Liver (tissue), 3 donors: ENCODE measurements around the gene IFNA14.
"Not testable (repeated sequence)": the region's sequence is repeated elsewhere in the genome, so short reads cannot be mapped to it uniquely, and the experiment has no call there.

Experiments
- CTCF ChIP-seq: fragments of 150-350 bp; IDR thresholded peaks from 2 replicates; pipeline ENCODE4 v1.5.1; 2017; ENCODE audit warnings: improper control_type of control experiment, low read depth, low read length; ENCODE audit not compliant: missing input control
- EGR1 ChIP-seq, 2 donors: IDR thresholded peaks; 2 replicates each; pipeline ENCODE4 v1.6.1; 2016 to 2018; ENCODE audit warnings: antibody characterized with exemption in 2 of 2, low read depth in 2 of 2
- FOXA1 ChIP-seq: IDR thresholded peaks from 2 replicates; pipeline ENCODE4 v1.6.1; 2016; ENCODE audit warnings: antibody characterized with exemption
- GABPA ChIP-seq, 2 donors: IDR thresholded peaks in 1 of 2; conservative IDR thresholded peaks in 1 of 2; 2 replicates each; pipeline ENCODE4 v1.6.1; 2016; ENCODE audit warnings: antibody characterized with exemption in 2 of 2, mild to moderate bottlenecking in 1 of 2, moderate library complexity in 1 of 2
- JUND ChIP-seq, 2 donors: IDR thresholded peaks; 2 replicates each; pipeline ENCODE4 v1.6.1; 2016; ENCODE audit warnings: antibody characterized with exemption in 2 of 2
- RAD21 ChIP-seq, 2 donors: IDR thresholded peaks; 2 replicates each; pipeline ENCODE4 v1.6.1; 2016; ENCODE audit warnings: antibody characterized with exemption in 2 of 2, mild to moderate bottlenecking in 2 of 2
- RXRA ChIP-seq, 2 donors: IDR thresholded peaks; 2 replicates each; pipeline ENCODE4 v1.6.1; 2017 to 2018; ENCODE audit warnings: antibody characterized with exemption in 2 of 2, mild to moderate bottlenecking in 1 of 2
- SP1 ChIP-seq: IDR thresholded peaks from 2 replicates; pipeline ENCODE4 v1.6.1; 2018; ENCODE audit warnings: antibody characterized with exemption, mild to moderate bottlenecking
- TAF1 ChIP-seq: conservative IDR thresholded peaks from 2 replicates; pipeline ENCODE4 v1.6.1; 2016; ENCODE audit warnings: antibody characterized with exemption, mild to moderate bottlenecking
- YY1 ChIP-seq: IDR thresholded peaks from 2 replicates; pipeline ENCODE4 v1.6.1; 2016; ENCODE audit warnings: antibody characterized with exemption, mild to moderate bottlenecking
- TF ChIP-seq, protein P1 (sequence below): IDR thresholded peaks from 2 replicates; pipeline ENCODE4 v1.6.1; 2016; ENCODE audit warnings: antibody characterized with exemption, mild to moderate bottlenecking
- TF ChIP-seq, protein P2 (sequence below): IDR thresholded peaks from 2 replicates; pipeline ENCODE4 v1.6.1; 2016; ENCODE audit warnings: antibody characterized with exemption
- TF ChIP-seq, protein P3 (sequence below): IDR thresholded peaks from 2 replicates; pipeline ENCODE4 v1.6.1; 2016; ENCODE audit warnings: antibody characterized with exemption
- TF ChIP-seq, protein P4 (sequence below): IDR thresholded peaks from 2 replicates; pipeline ENCODE4 v1.6.1; 2016; ENCODE audit warnings: antibody characterized with exemption
- donor health status: healthy.
- donor health status: healthy.

DNA sequence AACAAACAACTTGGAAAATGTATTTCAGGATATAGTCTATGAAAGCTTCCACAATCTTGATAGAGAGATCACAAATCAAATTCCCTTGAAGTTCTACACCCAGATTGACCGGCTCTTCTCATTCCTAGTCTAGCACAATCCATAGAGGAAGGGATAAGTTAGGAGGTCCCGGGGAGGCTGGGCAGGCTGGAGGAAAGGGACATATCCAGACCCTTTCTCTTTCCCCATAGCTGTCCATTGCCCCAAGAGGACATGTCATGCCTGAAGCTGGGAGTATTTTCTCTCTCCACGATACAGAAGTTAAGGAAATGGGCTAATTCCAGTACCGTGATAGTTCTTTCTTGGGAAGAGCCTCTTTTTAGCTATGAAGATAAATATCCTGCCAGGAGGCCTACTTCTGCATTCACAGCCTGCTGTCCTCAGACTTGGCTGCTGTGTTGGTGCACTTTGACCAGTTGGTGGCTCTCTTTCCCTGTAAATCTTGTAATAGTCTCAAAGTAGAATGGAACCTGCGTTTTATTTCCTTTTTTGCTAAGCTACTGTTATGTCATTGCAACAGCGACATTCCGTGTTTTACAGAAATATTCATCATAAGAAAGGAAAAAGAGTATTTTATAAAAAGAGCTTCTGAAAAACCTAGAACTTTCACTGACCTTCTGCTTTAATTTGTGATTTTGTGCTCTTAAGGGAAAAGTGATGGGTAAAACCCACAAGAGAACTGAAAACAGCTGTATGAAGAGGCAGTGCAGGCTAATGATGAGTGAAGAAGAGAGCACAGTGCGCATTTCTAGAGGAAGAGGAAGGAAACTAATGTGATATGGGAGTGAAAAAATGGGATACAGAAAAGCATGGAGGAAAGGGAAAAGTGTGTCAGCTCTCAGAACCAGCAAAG lies 4.1 kb downstream of the IFNA14 start:
- TF ChIP-seq JUND (IDR thresholded peaks at IDR 0.05); YY1; RXRA (IDR thresholded peaks at IDR 0.05); GABPA (IDR thresholded peaks at IDR 0.05 in 1 of 2, conservative IDR thresholded peaks at IDR 0.05 in 1 of 2); TAF1; EGR1 (IDR thresholded peaks at IDR 0.05; ENCODE audit: low read depth in 2 of 2); SP1; FOXA1: not testable (repeated sequence)
- TF ChIP-seq CTCF: peak; percentile 44
- TF ChIP-seq, protein P1, sequence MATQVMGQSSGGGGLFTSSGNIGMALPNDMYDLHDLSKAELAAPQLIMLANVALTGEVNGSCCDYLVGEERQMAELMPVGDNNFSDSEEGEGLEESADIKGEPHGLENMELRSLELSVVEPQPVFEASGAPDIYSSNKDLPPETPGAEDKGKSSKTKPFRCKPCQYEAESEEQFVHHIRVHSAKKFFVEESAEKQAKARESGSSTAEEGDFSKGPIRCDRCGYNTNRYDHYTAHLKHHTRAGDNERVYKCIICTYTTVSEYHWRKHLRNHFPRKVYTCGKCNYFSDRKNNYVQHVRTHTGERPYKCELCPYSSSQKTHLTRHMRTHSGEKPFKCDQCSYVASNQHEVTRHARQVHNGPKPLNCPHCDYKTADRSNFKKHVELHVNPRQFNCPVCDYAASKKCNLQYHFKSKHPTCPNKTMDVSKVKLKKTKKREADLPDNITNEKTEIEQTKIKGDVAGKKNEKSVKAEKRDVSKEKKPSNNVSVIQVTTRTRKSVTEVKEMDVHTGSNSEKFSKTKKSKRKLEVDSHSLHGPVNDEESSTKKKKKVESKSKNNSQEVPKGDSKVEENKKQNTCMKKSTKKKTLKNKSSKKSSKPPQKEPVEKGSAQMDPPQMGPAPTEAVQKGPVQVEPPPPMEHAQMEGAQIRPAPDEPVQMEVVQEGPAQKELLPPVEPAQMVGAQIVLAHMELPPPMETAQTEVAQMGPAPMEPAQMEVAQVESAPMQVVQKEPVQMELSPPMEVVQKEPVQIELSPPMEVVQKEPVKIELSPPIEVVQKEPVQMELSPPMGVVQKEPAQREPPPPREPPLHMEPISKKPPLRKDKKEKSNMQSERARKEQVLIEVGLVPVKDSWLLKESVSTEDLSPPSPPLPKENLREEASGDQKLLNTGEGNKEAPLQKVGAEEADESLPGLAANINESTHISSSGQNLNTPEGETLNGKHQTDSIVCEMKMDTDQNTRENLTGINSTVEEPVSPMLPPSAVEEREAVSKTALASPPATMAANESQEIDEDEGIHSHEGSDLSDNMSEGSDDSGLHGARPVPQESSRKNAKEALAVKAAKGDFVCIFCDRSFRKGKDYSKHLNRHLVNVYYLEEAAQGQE: not testable (repeated sequence)
- TF ChIP-seq, protein P2, sequence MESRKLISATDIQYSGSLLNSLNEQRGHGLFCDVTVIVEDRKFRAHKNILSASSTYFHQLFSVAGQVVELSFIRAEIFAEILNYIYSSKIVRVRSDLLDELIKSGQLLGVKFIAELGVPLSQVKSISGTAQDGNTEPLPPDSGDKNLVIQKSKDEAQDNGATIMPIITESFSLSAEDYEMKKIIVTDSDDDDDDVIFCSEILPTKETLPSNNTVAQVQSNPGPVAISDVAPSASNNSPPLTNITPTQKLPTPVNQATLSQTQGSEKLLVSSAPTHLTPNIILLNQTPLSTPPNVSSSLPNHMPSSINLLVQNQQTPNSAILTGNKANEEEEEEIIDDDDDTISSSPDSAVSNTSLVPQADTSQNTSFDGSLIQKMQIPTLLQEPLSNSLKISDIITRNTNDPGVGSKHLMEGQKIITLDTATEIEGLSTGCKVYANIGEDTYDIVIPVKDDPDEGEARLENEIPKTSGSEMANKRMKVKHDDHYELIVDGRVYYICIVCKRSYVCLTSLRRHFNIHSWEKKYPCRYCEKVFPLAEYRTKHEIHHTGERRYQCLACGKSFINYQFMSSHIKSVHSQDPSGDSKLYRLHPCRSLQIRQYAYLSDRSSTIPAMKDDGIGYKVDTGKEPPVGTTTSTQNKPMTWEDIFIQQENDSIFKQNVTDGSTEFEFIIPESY: not testable (repeated sequence)
- TF ChIP-seq, protein P3, sequence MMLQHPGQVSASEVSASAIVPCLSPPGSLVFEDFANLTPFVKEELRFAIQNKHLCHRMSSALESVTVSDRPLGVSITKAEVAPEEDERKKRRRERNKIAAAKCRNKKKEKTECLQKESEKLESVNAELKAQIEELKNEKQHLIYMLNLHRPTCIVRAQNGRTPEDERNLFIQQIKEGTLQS: not testable (repeated sequence)
- TF ChIP-seq, protein P4, sequence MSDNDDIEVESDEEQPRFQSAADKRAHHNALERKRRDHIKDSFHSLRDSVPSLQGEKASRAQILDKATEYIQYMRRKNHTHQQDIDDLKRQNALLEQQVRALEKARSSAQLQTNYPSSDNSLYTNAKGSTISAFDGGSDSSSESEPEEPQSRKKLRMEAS: not testable (repeated sequence)
- peak; percentile 71 to 76 for TF ChIP-seq RAD21 (IDR thresholded peaks at IDR 0.05)
